Small intestine (tissue), 7 donors: Measurements from ENCODE around the gene CR2. TPM values are rescaled to one million over a fixed set of nuclear protein-coding genes. Genes with fewer than 3 reads are reported as not detected.

Experiments
- DNase-seq, 2 donors: peaks; one replicate each; pipeline versions ENCODE4 v3.0.0 to v3.0.0-alpha.2; 2013
- FAIRE-seq: peaks from 2 replicates; lab custom pipeline; 2012; peaks lifted over from hg19 to GRCh38; lab: Jason Lieb, UNC
- H3K27ac ChIP-seq, 3 donors: one replicate each; pipeline ENCODE4 v1.5.1; 2013; ENCODE audit warnings: low read length in 2 of 3, mild to moderate bottlenecking in 2 of 3, control low read depth in 1 of 3, inconsistent platforms in 1 of 3, low read depth in 1 of 3, moderate library complexity in 1 of 3
- H3K27me3 ChIP-seq, 3 donors: one replicate each; pipeline ENCODE4 v1.6.1; 2013; ENCODE audit warnings: low read length in 3 of 3, inconsistent platforms in 1 of 3; ENCODE audit not compliant: control insufficient read depth in 3 of 3, insufficient read depth in 3 of 3
- H3K36me3 ChIP-seq, 3 donors: one replicate each; pipeline ENCODE4 v1.6.1; 2013; ENCODE audit warnings: low read length in 3 of 3, inconsistent platforms in 1 of 3, low read depth in 1 of 3, mild to moderate bottlenecking in 1 of 3, moderate library complexity in 1 of 3; ENCODE audit not compliant: control insufficient read depth in 3 of 3, insufficient read depth in 2 of 3
- H3K4me1 ChIP-seq, 3 donors: one replicate each; pipeline ENCODE4 v1.6.1; 2013; ENCODE audit warnings: low read length in 2 of 3, inconsistent platforms in 1 of 3, low read depth in 1 of 3, mild to moderate bottlenecking in 1 of 3, moderate library complexity in 1 of 3; ENCODE audit not compliant: control insufficient read depth in 3 of 3, insufficient read depth in 2 of 3
- H3K4me3 ChIP-seq, 3 donors: one replicate each; pipeline ENCODE4 v1.5.1; 2013; ENCODE audit warnings: low read length in 3 of 3, control low read depth in 1 of 3, inconsistent platforms in 1 of 3, low read depth in 1 of 3, mild to moderate bottlenecking in 1 of 3, moderate library complexity in 1 of 3
- H3K9me3 ChIP-seq, 2 donors: one replicate each; pipeline ENCODE4 v1.6.1; 2013; ENCODE audit warnings: low read depth in 1 of 2, low read length in 1 of 2; ENCODE audit not compliant: control insufficient read depth in 2 of 2, insufficient read depth in 1 of 2
- WGBS, 3 donors: extraction: QIAGEN DNeasy Blood & Tissue Kit; methylation state at CpG; one replicate each; pipeline ENCODE4 v1.1.7; 2013; 5-methylcytosine and 5-hydroxymethylcytosine counted together
- polyA plus RNA-seq, 4 donors: library from polyadenylated mRNA; stranded (reverse) in 3 of 4; unstranded in 1 of 4; fragments of 200-250 nt in 3 of 4; fragments of 120-200 nt in 1 of 4; gene quantifications; one replicate each; pipeline versions ENCODE4 v1.2.1 to v1.2.3, GENCODE V29; 2013
- donor health status: healthy with polysubstance abuse.
- donor health status: control.
- donor health status: control.
- donor health status: Bipolar disorder and iron deficiency.
- donor health status: healthy.

The CR2 gene
- polyA plus RNA-seq, 4 donors: 0.22 to 12.0 (median 0.28) TPM

DNA sequence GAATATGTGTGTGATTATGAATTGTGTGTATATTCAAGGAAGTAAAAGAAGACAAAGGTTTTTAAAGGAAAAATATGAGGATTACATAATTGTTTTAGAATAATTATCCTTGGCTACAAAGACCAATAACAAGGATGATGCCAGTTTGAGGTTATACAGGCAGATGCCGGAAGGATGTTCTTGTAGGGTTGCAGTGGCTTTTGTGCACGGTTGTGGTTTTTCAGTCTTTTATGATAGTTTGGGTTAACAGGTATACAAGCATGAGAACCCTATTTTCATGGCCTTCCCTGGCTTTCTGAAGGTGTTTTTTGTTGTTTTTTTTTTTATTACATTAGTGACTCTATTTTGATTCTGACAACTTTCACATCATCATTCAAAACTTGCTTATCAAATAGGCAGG is 4.9 kb downstream of the CR2 start:
- Histone ChIP-seq H3K4me1 (peaks cover 0 to 7% (median 3%) of the 10 kb centered on the region in 3 donors), H3K27me3 (peaks cover 0 to 41% (median 2%) of the 10 kb centered on the region in 3 donors), H3K36me3 (no peaks in the 10 kb centered on the region), H3K4me3 (no peak overlapping the region), H3K27ac (no peak overlapping the region), H3K9me3 (no peaks in the 10 kb centered on the region)
- DNase-seq (peak in 1 of 2 donors; percentile 25), FAIRE-seq (no peak)
- WGBS, 3 donors: 77 to 100% (median 80%) methylated on average over 2 of the region's 2 CpGs

GRCh38 chr1:207461649-207462048 is 7.5 kb downstream of the CR2 start:
- 80 to 84% (median 83%) methylated on average over 1 of the region's 1 CpG for WGBS, 3 donors
- no peaks in the 10 kb centered on the region for H3K9me3 ChIP-seq

GRCh38 chr1:207462535-207462934 is 8.4 kb downstream of the CR2 start:
- no peaks in the 10 kb centered on the region for H3K4me1 ChIP-seq
- no peak overlapping the region for H3K4me3 ChIP-seq
- no peaks in the 10 kb centered on the region for H3K36me3 ChIP-seq
- peaks cover 0 to 16% (median 0%) of the 10 kb centered on the region in 3 donors for H3K27me3 ChIP-seq
- no peaks in the 10 kb centered on the region for H3K9me3 ChIP-seq
- DNase-seq (no peak), FAIRE-seq (no peak)
- no peak overlapping the region for H3K27ac ChIP-seq

More at GRCh38 chr1:207461649-207462048, 7.5 kb downstream of the CR2 start:
- H3K27me3 ChIP-seq: peaks cover 0 to 21% (median 0%) of the 10 kb centered on the region in 3 donors
- H3K36me3 ChIP-seq: no peaks in the 10 kb centered on the region
- H3K4me3 ChIP-seq: no peak overlapping the region
- H3K27ac ChIP-seq: no peak overlapping the region
- DNase-seq (no peak), FAIRE-seq (no peak)
- no peaks in the 10 kb centered on the region for H3K4me1 ChIP-seq

DNA sequence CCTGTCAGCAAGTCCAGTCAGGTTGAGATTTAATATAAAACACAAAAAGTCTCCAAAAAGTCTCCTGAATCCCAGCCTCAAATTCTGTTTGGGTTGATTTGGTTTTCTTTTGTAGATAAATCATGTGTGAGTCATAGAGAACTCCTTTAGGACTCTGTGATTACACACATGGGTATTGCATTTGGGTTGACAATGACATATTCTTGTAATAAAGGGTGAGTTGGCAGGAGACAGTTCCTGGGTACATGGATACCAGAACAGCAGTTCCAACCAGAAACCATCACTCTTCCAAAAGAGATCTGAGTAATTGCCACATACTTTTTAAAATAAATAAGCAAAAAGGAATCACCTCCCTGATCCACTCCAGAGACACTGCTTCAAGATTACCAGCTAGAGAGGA is 8.9 kb downstream of the CR2 start:
- Histone ChIP-seq H3K9me3 (no peaks in the 10 kb centered on the region), H3K27me3 (peaks cover 0 to 11% (median 0%) of the 10 kb centered on the region in 3 donors), H3K4me1 (no peaks in the 10 kb centered on the region), H3K4me3 (no peak overlapping the region), H3K27ac (no peak overlapping the region), H3K36me3 (no peaks in the 10 kb centered on the region)
- no peak for DNase-seq
- FAIRE-seq: no peak

DNA sequence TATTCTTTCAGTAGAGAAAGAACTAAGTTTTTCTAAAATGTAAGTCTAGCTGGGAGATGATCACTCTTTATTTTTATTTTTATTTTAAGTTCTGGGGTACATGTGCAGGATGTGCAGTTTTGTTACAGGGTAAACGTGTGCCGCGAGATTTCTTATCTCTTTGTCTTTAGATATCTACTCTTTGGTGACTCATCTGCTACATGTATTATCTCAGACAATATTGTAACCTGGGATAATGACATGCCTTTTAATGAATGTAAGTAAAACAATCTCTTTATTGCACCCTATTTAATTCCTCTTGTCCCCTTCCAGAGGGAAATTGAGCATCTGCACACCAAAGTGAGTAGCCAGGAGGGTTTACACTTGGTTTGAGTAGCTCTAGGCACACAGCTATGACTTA is 9.4 kb downstream of the CR2 start:
- H3K4me3 ChIP-seq: no peak overlapping the region
- no peaks in the 10 kb centered on the region for H3K36me3 ChIP-seq
- WGBS, 3 donors: 28 to 73% (median 51%) methylated on average over 3 of the region's 3 CpGs
- no peak overlapping the region for H3K27ac ChIP-seq
- DNase-seq (no peak), FAIRE-seq (no peak)
- no peaks in the 10 kb centered on the region for H3K4me1 ChIP-seq
- no peaks in the 10 kb centered on the region for H3K9me3 ChIP-seq
- peaks cover 0 to 10% (median 0%) of the 10 kb centered on the region in 3 donors for H3K27me3 ChIP-seq

DNA sequence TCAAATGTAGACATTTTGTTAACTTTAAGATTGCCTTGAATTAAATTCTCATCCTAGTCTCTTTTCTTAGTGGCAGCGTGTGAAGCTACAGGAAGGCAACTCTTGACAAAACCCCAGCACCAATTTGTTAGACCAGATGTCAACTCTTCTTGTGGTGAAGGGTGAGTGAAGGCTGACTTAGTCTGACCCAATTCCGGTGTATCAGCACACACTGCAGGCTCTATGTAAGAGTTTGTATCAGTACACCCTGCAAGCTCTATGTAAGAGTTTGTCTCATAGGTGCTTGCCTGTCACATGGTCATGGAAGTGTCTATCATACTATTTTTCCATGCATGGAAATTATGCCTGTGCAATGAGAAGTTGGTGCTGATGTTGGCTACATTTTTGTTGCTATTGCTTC is 16.8 kb downstream of the CR2 start:
- FAIRE-seq: no peak
- H3K4me1 ChIP-seq: no peaks in the 10 kb centered on the region
- peaks cover 0 to 11% (median 0%) of the 10 kb centered on the region in 3 donors for H3K27me3 ChIP-seq
- peak in 1 of 2 donors; percentile 39 for DNase-seq
- peaks cover 0 to 3% (median 0%) of the 10 kb centered on the region in 3 donors for H3K36me3 ChIP-seq
- no peak overlapping the region for H3K4me3 ChIP-seq
- H3K27ac ChIP-seq: no peak overlapping the region
- 72 to 88% (median 84%) methylated on average over 2 of the region's 2 CpGs for WGBS, 3 donors
- H3K9me3 ChIP-seq: no peaks in the 10 kb centered on the region

GRCh38 chr1:207474210-207474609 is 20.1 kb downstream of the CR2 start:
- FAIRE-seq: no peak
- Histone ChIP-seq H3K9me3 (no peaks in the 10 kb centered on the region), H3K36me3 (peaks cover 0 to 3% (median 0%) of the 10 kb centered on the region in 3 donors), H3K27ac (no peak overlapping the region), H3K4me1 (no peaks in the 10 kb centered on the region), H3K27me3 (peaks cover 0 to 10% (median 0%) of the 10 kb centered on the region in 3 donors), H3K4me3 (no peak overlapping the region)
- WGBS, 3 donors: 94 to 100% (median 95%) methylated on average over 1 of the region's 1 CpG
- DNase-seq: no peak

GRCh38 chr1:207486198-207486597 is 32.1 kb downstream of the CR2 start:
- Histone ChIP-seq H3K4me3 (no peak overlapping the region), H3K27ac (no peak overlapping the region), H3K4me1 (no peaks in the 10 kb centered on the region), H3K36me3 (no peaks in the 10 kb centered on the region), H3K27me3 (peaks cover 0 to 6% (median 0%) of the 10 kb centered on the region in 3 donors), H3K9me3 (no peaks in the 10 kb centered on the region)
- DNase-seq (no peak), FAIRE-seq (no peak)
- 71 to 92% (median 90%) methylated on average over 3 of the region's 3 CpGs for WGBS, 3 donors

DNA sequence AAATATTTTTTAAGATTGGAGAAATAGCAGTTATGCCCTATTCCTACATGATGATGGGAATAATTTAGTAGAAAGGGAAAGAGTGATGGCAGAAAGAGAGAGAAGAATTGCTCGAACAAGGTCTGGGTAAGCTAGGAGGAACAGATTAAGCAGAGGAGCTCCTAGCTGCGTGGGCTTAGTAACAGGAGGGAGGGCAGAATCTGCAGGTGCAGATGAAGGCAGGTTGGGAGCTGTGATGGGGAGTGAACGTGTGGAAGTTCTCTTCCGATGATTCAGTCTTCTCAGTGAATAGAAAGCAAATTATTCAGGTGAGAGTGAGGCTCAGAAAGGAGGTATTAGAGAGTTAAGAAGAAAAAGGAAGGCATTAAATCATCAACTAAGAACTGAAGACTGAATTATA is 33.5 kb downstream of the CR2 start:
- FAIRE-seq (no peak), DNase-seq (no peak)
- H3K4me3 ChIP-seq: no peak overlapping the region
- no peaks in the 10 kb centered on the region for H3K36me3 ChIP-seq
- WGBS, 3 donors: 77 to 83% (median 81%) methylated on average over 4 of the region's 4 CpGs
- H3K9me3 ChIP-seq: no peaks in the 10 kb centered on the region
- no peaks in the 10 kb centered on the region for H3K4me1 ChIP-seq
- H3K27me3 ChIP-seq: peaks cover 0 to 8% (median 0%) of the 10 kb centered on the region in 3 donors
- H3K27ac ChIP-seq: no peak overlapping the region
